OCI-LY7 (cell line): Measurements from ENCODE around the gene ELL2. TPM values are rescaled to one million over a fixed set of nuclear protein-coding genes. Genes with fewer than 3 reads are reported as not detected.

Experiments
- BruUV-seq: library from RNA; stranded (reverse); fragments of 400-500 nt; replicated peaks from 2 replicates; lab custom pipeline; 2021; lab: Mats Ljungman, UMichigan
- CTCF ChIA-PET: fragments of 300-600 bp; sonication (Branson Sonifier 250); formaldehyde crosslinking; loops from one replicate; lab custom pipeline; 2022; ENCODE audit warnings: antibody characterized with exemption; ENCODE audit not compliant: unreplicated experiment; lab: Charles Lee
- POLR2A ChIA-PET: fragments of 300-600 bp; sonication (Branson Sonifier 250); formaldehyde crosslinking; loops from one replicate; lab custom pipeline; 2022; ENCODE audit warnings: antibody characterized with exemption; lab: Charles Lee
- DNase-seq: peaks from one replicate; pipeline ENCODE4 v3.0.0-alpha.2; 2015; ENCODE audit warnings: low spot score
- H2AFZ ChIP-seq: fragments of 200-600 bp; sonication (generic), shearing (Covaris generic); 2 replicates; pipeline ENCODE4 v1.6.1; 2014; ENCODE audit warnings: mild to moderate bottlenecking, antibody characterized with exemption, low read length, moderate library complexity
- H3K27ac ChIP-seq: fragments of 200-600 bp; sonication (generic); 2 replicates; pipeline ENCODE4 v1.5.1; 2014; ENCODE audit warnings: mixed run types, low read depth, mild to moderate bottlenecking, moderate library complexity, low read length, inconsistent platforms; ENCODE audit not compliant: poor library complexity, severe bottlenecking
- H3K36me3 ChIP-seq: fragments of 200-600 bp; sonication (generic); 2 replicates; pipeline ENCODE4 v1.6.1; 2014; ENCODE audit warnings: mild to moderate bottlenecking, antibody characterized with exemption, low read length, moderate library complexity, mixed read lengths; ENCODE audit not compliant: insufficient read depth
- H3K4me1 ChIP-seq: fragments of 200-600 bp; sonication (generic); 2 replicates; pipeline ENCODE4 v1.5.1; 2014; ENCODE audit warnings: mild to moderate bottlenecking, low read length; ENCODE audit not compliant: insufficient read depth, poor library complexity, severe bottlenecking
- H3K4me2 ChIP-seq: fragments of 200-600 bp; sonication (generic); 2 replicates; pipeline ENCODE4 v1.6.1; 2014; ENCODE audit warnings: mild to moderate bottlenecking, low read length
- H3K4me3 ChIP-seq: fragments of 200-600 bp; sonication (generic); 2 replicates; pipeline ENCODE4 v1.5.1; 2014; ENCODE audit warnings: mild to moderate bottlenecking, low read depth, low read length; ENCODE audit not compliant: poor library complexity, severe bottlenecking
- H3K79me2 ChIP-seq: fragments of 200-600 bp; sonication (generic); 2 replicates; pipeline ENCODE4 v1.6.1; 2016; ENCODE audit warnings: low read depth, mild to moderate bottlenecking, low read length, moderate library complexity, mixed read lengths; ENCODE audit not compliant: insufficient read depth
- H3K9me2 ChIP-seq: fragments of 200-600 bp; sonication (generic); 2 replicates; pipeline ENCODE4 v1.6.1; 2016; ENCODE audit warnings: mild to moderate bottlenecking, low read length, mixed read lengths; ENCODE audit not compliant: insufficient read depth
- H3K9me3 ChIP-seq: fragments of 200-600 bp; sonication (generic); 2 replicates; pipeline ENCODE4 v1.6.1; 2014; ENCODE audit warnings: mild to moderate bottlenecking, mixed run types, low read length, mixed read lengths
- H4K20me1 ChIP-seq: fragments of 200-600 bp; sonication (generic); 2 replicates; pipeline ENCODE4 v1.6.1; 2014; ENCODE audit warnings: mild to moderate bottlenecking, antibody characterized with exemption, low read length, moderate library complexity, mixed read lengths; ENCODE audit not compliant: insufficient read depth
- EZH2phosphoT487 ChIP-seq: fragments of 200-600 bp; sonication (generic); IDR thresholded peaks from 2 replicates; pipeline ENCODE4 v1.6.1; 2018; ENCODE audit warnings: low read depth, borderline replicate concordance, mild to moderate bottlenecking, mixed run types, antibody characterized with exemption, low read length, moderate library complexity, mixed read lengths
- intact Hi-C: fragments of 100-400 bp; cut with micrococcal nuclease; formaldehyde crosslinking; loops from one replicate; pipeline ENCODE4 v1.10.0; 2022; ENCODE audit not compliant: unreplicated experiment
- total RNA-seq, 2 experiments: library from RNA; depleted of rRNA in 1 of 2; stranded (reverse); fragments of >200 nt in 1 of 2; shearing (Covaris generic) in 1 of 2; gene quantifications; 2 replicates each; pipeline ENCODE4 v1.2.3, GENCODE V29; 2014 to 2022
- TF ChIP-seq, protein P1 (sequence below): fragments of 200-600 bp; sonication (generic); conservative IDR thresholded peaks from 2 replicates; pipeline ENCODE4 v1.5.1; 2014; ENCODE audit warnings: mild to moderate bottlenecking, antibody characterized with exemption, low read length, moderate library complexity, mixed read lengths

The ELL2 gene
- total RNA-seq, 2 experiments from 2014 or later: 0.98 to 4.7 TPM

DNA sequence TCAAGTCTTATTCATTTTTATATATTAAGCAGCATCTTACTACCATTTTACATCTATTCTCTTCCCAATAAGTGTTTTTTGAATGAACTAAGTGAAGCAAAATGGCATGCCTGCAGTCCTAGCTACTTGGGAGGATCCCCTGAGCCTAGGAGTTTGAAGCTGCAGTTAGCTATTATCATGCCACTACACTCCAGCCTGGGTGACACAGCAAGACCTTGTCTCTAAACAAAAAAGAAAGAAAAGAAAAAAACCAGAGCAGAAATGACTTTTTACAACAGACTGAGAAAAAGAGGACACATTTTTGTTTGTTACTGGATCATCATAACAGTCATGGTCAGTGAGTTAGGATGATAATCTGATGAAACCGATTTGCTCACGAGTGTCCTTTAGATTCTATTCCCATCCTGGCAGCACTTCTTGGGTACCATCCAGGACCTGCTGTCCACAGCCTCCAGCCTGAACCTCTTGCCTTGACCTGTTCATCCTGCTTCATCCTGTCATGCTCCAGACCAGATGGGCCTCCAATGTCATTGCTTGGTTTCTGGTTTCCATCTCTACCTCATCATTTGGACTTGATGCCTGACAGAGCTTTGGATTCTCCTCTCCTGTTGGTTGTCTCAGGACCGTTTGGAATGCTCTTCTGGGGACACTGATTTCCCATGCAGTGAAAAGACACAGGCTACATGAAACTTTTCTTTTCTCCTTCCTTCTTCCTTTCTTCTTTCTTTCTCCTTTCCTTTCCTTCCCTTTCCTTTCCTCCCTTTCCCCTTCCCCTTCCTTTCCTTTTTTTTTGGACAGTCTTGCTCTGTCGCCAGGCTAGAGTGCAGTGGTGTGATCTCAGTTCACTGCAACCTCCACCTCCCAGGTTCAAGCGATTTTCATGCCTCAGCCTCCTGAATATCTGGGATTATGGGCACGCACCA is 89.0 kb downstream of the ELL2 start:
- Histone ChIP-seq H3K9me2 (no peaks in the 10 kb centered on the region), H2AFZ (no peak overlapping the region), H3K27ac (no peak overlapping the region), H4K20me1 (no peaks in the 10 kb centered on the region), H3K4me3 (no peak overlapping the region), H3K4me2 (no peak overlapping the region), H3K36me3 (no peaks in the 10 kb centered on the region), H3K79me2 (no peaks in the 10 kb centered on the region), H3K9me3 (no peaks in the 10 kb centered on the region), H3K4me1 (peaks cover 17% of the 10 kb centered on the region)
- ChIA-PET POLR2A (interaction anchor here (0.6 to 1.7 kb wide), 5 partner anchors 10 to 464 kb away, joined by 3 to 4 read pairs (median 3); no protein-coding TSS in a partner anchor), CTCF (no interaction called here)
- intact Hi-C loops: no loop called here
- BruUV-seq: no TSS peak
- no peak for TF ChIP-seq EZH2phosphoT487
- TF ChIP-seq, protein P1, sequence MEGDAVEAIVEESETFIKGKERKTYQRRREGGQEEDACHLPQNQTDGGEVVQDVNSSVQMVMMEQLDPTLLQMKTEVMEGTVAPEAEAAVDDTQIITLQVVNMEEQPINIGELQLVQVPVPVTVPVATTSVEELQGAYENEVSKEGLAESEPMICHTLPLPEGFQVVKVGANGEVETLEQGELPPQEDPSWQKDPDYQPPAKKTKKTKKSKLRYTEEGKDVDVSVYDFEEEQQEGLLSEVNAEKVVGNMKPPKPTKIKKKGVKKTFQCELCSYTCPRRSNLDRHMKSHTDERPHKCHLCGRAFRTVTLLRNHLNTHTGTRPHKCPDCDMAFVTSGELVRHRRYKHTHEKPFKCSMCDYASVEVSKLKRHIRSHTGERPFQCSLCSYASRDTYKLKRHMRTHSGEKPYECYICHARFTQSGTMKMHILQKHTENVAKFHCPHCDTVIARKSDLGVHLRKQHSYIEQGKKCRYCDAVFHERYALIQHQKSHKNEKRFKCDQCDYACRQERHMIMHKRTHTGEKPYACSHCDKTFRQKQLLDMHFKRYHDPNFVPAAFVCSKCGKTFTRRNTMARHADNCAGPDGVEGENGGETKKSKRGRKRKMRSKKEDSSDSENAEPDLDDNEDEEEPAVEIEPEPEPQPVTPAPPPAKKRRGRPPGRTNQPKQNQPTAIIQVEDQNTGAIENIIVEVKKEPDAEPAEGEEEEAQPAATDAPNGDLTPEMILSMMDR: no peak
- no peak for DNase-seq

DNA sequence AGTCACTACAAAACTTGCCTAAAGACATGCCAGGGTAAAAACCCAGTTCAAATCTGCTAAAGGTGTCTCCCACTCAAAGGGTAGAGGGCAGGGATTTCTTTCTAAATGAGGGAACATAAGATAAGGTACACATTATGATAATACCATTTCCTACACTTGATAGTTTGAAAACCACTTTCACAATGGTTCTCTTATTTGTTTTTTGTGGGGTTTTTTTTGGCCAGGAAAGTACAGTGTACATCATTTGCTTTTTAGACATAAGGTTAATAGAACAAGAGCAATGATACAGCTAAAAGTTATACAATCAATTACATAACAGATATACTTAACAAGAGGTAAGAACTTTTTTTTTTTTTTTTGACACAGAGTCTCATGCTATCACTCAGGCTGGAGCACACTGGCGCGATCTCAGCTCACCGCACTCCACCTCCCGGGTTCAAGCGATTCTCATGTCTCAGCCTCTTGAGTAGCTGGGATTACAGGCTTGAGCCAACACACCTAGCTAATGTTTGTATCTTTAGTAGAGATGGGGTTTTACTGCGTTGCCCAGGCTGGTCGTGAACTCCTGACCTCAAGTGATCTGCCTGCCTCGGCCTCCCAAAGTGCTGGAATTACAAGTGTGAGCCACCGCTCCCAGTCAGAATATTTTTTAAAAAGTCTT is 90.4 kb downstream of the ELL2 start:
- no peak overlapping the region for H3K27ac ChIP-seq
- intact Hi-C loops: no loop called here
- no peak for TF ChIP-seq EZH2phosphoT487
- TF ChIP-seq, protein P1: no peak
- peaks cover 17% of the 10 kb centered on the region for H3K4me1 ChIP-seq
- no peaks in the 10 kb centered on the region for H3K36me3 ChIP-seq
- ChIA-PET POLR2A (interaction anchor here (0.6 to 1.7 kb wide), 2 partner anchors 19 to 345 kb away, joined by 3 to 4 read pairs; no protein-coding TSS in a partner anchor), CTCF (interaction anchor here (0.6 kb wide), 1 partner anchor 411 kb away, joined by 3 read pairs; no protein-coding TSS in a partner anchor)
- H3K79me2 ChIP-seq: no peaks in the 10 kb centered on the region
- H3K9me3 ChIP-seq: no peaks in the 10 kb centered on the region
- no peak overlapping the region for H3K4me3 ChIP-seq
- DNase-seq: no peak
- no TSS peak for BruUV-seq
- H3K9me2 ChIP-seq: no peaks in the 10 kb centered on the region
- no peaks in the 10 kb centered on the region for H4K20me1 ChIP-seq
- no peak overlapping the region for H3K4me2 ChIP-seq
- H2AFZ ChIP-seq: no peak overlapping the region
